NCI-H774 (cell line): Measurements from ENCODE around the gene CACNA2D3.
A peak's percentile ranks its signal among the peaks of the same experiment; 100 is the strongest.

Experiments used
- DNase-seq: peaks from one replicate; lab custom pipeline; 2025; lab: John Stamatoyannopoulos, UW

The CACNA2D3 gene

DNA sequence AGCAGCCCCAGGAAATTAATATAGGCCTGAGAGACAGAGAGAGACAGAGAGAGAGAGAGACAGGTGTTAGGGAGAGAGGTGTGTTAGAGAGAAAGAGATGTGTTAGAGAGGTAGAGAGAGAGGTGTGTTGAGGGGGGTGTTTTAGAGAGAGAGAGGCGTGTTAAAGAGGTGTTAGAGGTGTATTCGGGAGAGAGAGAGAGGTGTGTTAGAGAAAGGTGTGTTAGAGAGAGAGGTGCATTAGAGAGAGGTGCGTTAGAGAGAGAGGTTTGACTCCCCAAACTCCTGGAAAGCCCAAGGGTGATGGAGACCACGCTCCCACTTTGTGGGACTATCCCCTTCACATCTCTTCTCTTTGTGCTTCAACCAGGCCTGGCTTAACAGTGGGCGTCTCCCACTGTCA lies 95.5 kb downstream of the CACNA2D3 start:
- no peak for DNase-seq

- peak; percentile 31 for DNase-seq
Observed at GRCh38 chr3:54222316-54222715, 100.0 kb downstream of the CACNA2D3 start.

DNA sequence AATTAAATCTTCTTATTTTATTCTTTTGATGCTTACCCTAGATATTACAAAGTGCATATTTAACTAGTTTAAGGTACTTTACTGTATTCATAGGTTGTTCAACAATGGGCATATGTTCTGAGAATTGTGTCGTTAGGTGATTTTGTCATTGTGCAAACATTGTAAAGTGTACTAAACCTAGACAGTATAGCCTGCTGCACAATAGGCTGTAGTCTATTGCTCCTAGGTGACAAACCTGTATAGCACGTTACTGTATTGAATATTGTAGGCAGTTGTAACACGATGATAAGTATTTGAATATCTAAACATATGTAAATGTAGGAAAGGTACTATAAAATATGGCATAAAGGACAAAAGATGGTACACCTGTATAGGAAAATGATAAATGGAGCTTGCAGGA lies 100.7 kb downstream of the CACNA2D3 start:
- DNase-seq: peak; percentile 46

DNA sequence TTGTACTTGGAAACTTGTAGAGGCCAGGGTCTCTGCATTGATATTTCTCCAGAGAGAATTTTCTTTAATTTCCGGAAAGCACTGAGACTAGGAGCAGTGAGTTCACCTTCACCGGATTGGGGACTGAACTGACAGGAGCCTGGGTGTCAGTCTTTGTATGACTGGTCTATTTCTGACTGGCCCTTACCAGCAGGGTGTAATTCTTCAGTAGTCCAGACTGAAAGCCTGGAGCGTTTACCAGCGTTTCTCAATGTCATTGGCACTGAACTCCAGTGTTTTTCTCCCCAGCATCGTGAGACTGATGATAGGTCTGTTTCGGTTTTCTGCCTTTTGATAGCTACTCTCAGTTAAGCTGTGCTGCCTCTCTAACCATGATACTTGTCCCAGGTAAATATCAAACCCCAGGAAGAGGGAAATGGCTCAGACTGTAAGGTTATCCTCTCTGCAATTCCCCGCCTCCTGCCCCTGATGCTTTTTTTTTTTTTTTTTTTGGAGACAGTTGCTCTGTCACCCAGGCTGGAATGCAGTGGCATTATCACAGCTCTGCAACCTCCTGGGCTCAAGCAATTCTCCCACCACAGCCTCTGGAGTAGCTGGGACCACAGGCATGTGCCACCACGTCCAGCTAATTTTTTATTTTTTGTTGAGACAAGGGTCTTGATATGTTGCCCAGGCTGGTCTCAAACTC lies 103.6 kb downstream of the CACNA2D3 start:
- DNase-seq: no peak

- no peak for DNase-seq
Observed at GRCh38 chr3:54228806-54229205, 106.5 kb downstream of the CACNA2D3 start.

GRCh38 chr3:54232618-54233017 lies 110.3 kb downstream of the CACNA2D3 start:
- DNase-seq: no peak

DNA sequence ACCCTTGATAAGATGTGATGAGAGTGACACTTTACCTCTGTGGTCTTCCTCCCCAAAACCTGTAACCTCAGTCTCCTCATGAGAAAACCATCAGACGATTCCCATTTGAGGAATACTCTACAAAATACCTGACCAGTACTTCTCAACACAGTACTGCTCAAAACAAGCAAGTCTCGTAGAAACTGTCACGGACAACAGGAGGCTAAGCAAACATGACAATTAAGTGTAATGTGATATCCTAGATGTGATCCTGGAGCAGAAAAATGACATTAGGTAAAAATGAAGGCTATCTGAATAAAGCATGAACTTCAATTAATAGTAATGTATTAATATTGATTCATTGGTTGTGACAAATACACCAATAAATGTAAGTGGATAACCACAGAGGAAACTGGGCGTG lies 113.6 kb downstream of the CACNA2D3 start:
- DNase-seq: no peak

DNA sequence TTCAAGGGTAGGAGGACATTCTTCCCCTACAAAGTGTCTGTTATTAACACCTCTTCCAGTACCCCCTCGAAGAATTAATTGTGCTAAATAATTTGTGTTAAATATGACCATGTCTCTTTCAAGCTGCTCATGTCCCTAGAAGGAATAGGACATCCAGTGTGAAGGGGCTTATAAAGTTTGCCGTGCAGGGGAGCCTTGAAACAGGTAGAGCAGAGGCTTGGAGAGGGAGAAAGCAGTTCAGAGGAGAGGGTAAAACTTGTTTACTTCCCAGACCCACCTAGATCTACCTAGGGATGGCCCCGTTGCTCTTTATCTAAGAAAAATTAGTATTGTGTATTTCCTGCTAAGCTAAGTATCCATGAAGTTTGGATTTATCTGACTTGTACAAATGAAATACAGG lies 114.8 kb downstream of the CACNA2D3 start:
- DNase-seq: no peak

DNA sequence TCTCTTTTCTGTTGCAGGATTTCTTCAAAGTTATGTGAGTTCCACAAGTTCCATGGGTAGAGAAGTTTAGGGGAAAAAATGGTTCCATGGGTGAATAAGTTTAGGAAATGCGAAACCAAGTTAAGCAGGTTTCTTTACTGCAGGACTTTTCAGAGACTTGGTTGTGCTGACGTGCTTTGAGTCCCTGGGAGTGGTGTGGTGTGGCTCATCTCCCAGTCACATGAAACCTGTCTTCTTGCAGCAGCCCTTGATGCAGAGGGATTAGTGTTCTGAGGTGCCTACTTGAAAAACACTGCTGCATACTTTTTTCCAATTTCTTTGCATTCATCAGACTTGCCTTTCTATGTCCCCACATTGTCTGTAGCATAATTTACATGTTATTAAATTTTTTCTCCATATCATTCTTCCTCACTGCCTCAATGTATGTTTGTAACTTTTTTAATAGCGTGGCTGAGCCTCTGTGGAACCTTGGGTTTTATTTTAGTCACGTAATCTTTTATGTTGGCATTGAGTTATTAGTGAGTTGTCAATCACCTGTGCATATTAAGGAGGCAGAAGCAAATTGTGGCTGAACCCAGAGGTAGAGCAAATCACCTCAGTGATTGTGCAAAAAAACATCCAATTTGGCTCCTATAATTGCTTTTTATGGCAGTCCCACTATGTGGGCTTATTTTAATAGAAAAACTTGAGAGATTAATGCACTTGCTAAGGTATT lies 115.6 kb downstream of the CACNA2D3 start:
- no peak for DNase-seq

DNA sequence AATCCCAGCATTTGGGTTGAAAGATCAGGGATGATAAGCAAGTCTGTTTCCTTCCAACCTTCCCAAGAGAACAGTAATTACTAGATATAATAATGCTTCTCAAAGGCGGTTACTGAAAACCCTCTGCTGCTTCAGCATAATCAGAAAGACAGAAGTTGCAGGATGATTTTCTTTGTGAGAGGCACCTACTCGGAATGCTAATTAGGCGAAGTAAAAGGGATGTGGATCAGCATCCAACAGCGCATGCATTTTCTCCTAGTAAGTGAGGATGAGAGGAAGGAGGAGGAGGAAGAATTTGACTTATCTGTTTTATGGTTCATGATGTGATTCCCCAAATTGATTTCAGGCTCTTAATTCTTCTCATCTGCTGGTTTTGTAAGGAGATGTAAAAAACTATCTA lies 118.0 kb downstream of the CACNA2D3 start:
- DNase-seq: no peak

GRCh38 chr3:54243056-54243931 lies 120.9 kb downstream of the CACNA2D3 start:
- no peak for DNase-seq

DNA sequence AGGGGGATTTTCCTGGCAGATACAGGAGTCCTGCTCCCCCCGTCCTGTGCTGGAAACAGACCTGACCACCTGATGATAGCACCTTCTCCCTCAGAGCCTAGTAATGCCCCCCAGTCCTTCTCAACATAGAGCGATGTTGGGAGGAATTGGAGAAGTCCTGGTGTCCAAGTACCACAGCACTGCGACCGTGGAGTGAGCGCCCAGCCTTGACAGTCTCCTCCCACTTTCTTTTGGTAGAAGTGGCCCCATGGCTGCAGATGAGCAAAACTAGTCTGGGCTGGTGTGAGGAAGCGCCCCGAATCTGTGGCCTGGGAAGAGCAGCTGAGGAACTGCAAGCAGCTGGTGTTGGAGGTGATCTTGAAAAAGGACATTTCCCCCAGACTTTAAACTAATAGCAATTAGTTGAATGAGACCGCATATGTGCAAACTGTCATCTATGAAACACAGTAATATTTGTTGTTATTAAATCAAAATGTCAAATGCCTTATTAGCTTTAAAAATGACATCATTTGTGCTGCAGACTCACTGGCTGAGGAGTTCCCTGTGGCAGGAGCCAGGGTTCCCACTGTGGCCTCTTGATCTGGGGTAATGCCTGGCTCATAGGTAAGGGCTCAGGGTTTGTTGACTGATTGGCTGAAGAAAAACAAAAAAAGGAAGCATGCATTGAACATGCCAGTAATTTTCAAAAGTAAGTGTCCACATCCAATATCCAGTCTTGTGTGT lies 121.8 kb downstream of the CACNA2D3 start:
- no peak for DNase-seq

GRCh38 chr3:54251705-54252104 lies 129.4 kb downstream of the CACNA2D3 start:
- no peak for DNase-seq

- no peak for DNase-seq
Observed at GRCh38 chr3:54257125-54257720, 134.9 kb downstream of the CACNA2D3 start.

GRCh38 chr3:54259636-54260035 lies 137.3 kb downstream of the CACNA2D3 start:
- no peak for DNase-seq

DNA sequence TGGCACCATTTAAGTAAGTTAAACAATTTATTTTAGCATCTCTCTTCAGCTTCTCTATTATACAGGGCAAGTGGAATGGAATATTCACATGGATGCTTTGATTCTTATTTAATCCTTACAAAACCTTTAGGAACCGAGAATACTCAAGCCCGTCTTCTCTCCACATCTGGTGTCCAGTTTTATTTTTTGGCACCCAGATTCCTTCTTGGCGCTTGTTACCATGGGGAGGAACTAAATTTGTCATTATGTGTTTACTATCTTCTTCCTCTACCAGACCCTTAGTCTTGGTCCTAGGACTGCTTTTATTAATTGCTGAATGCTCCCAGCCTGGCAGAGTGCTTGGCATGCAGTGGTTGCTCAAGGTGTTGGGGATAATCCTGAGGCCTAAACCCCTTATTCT lies 138.8 kb downstream of the CACNA2D3 start:
- DNase-seq: no peak

DNA sequence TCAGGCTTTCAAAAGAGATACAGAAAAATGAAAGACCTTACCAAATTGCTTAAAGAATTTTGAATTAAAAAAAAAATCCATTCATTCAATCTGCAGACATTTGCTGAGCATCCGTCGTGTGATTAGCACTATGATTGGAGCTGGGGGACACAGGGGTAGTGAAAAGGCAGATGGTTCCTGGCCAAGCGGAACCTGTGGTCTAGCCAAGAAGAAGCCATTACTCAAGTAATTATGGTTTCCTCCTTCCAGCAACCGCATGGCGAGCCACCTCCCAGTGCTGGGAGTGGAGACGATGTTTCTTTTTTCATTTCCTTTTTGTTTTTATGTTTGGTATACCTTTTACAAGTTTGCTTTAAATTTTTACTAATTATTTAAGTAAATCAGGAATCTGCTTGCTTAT lies 140.2 kb downstream of the CACNA2D3 start:
- no peak for DNase-seq

DNA sequence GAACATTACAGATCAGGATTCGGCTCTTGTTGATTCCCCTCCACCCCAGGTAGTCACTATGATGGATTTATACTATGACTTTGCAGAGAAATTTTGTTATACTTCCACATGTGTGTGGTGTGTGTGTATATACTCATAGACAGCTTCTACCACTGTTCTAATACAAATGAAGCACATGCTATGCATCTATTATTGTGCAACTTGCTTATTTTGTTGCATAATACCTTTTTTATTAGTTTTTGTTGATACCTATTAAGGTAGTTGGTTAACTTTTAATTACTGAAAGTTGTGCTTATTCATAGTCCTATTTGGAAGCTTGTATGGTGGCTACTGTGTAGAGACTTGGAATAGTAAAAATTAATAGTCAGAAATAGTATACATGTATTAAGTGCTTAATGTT lies 140.6 kb downstream of the CACNA2D3 start:
- no peak for DNase-seq

DNA sequence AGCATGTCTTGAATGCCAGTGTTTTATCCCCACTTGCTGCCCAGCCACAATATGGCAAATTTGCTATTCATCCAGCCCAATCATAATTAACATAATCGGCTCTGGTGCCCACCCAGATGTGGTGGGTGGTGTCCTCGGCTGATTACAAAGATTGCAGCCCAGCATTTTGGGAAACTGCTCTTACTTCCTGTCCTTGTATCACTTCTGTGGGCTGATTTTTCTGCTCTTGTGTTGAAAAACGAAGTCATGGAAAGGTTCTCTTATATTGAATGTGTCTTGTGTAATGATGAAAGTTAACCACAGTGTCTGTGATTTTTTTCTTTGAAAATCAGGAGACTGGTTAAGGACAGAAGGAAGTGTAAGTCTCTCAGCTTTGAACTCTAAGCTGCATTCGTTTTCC lies 141.7 kb downstream of the CACNA2D3 start:
- DNase-seq: no peak

- DNase-seq: no peak
Observed at GRCh38 chr3:54270816-54271526, 148.6 kb downstream of the CACNA2D3 start.

- no peak for DNase-seq
Observed at GRCh38 chr3:54273791-54274190, 151.4 kb downstream of the CACNA2D3 start.
